H1 (cell line): Measurements from ENCODE around the gene ITPK1. TPM values are rescaled to one million over a fixed set of nuclear protein-coding genes. Genes with fewer than 3 reads are reported as not detected.

Experiments
- CTCF ChIA-PET: fragments of 300-600 bp; sonication (Branson Sonifier 250); formaldehyde crosslinking; loops from one replicate; lab custom pipeline; 2021; ENCODE audit not compliant: partially characterized antibody; lab: Charles Lee
- POLR2A ChIA-PET: fragments of 300-600 bp; sonication (Branson Sonifier 250); formaldehyde crosslinking; loops from one replicate; lab custom pipeline; 2021; ENCODE audit warnings: inconsistent platforms; ENCODE audit not compliant: partially characterized antibody; lab: Charles Lee
- DNase-seq, 2 experiments: peaks; one replicate each; pipeline versions ENCODE4 v3.0.0 to v3.0.0-alpha.2; 2010 to 2022; ENCODE audit warnings: low spot score in 2 of 2, low read depth in 1 of 2, mixed read lengths in 1 of 2
- FAIRE-seq: peaks from 2 replicates; lab custom pipeline; 2011; peaks lifted over from hg19 to GRCh38; lab: Jason Lieb, UNC
- H2AFZ ChIP-seq: 2 replicates; pipeline ENCODE4 v1.8.1; 2012; ENCODE audit warnings: low read length, inconsistent platforms
- H2AK5ac ChIP-seq: 2 replicates; pipeline ENCODE4 v1.6.1; 2013; ENCODE audit warnings: low read depth, low read length
- H2BK120ac ChIP-seq: replicated peaks from 2 replicates; pipeline ENCODE3; 2013; ENCODE audit warnings: low read depth, low read length, inconsistent platforms
- H2BK12ac ChIP-seq: 2 replicates; pipeline ENCODE4 v1.6.1; 2013; ENCODE audit warnings: low read depth, low read length
- H2BK15ac ChIP-seq: 2 replicates; pipeline ENCODE4 v1.6.1; 2013; ENCODE audit warnings: low read length
- H2BK20ac ChIP-seq: 2 replicates; pipeline ENCODE4 v1.6.1; 2013; ENCODE audit warnings: low read length
- H2BK5ac ChIP-seq: 2 replicates; pipeline ENCODE4 v1.6.1; 2013; ENCODE audit warnings: low read depth, low read length
- H3K14ac ChIP-seq: 2 replicates; pipeline ENCODE4 v1.6.1; 2013; ENCODE audit warnings: inconsistent platforms; ENCODE audit not compliant: insufficient read length
- H3K18ac ChIP-seq: 2 replicates; pipeline ENCODE4 v1.6.1; 2013; ENCODE audit warnings: low read length; ENCODE audit errors: extremely low read depth
- H3K23ac ChIP-seq: 2 replicates; pipeline ENCODE4 v1.6.1; 2013; ENCODE audit warnings: inconsistent platforms; ENCODE audit not compliant: insufficient read length
- H3K23me2 ChIP-seq: 2 replicates; pipeline ENCODE4 v1.6.1; 2013; ENCODE audit warnings: low read depth, low read length
- H3K27ac ChIP-seq: 2 replicates; pipeline ENCODE4 v1.6.1; 2011; ENCODE audit warnings: low read depth, low read length, inconsistent platforms
- H3K27me3 ChIP-seq, 4 experiments: replicated peaks in 1 of 4; 1 replicate in 1 of 4; 2 replicates in 3 of 4; pipeline versions ENCODE4 v1.6.1 to v1.8.1; 2011 to 2013; ENCODE audit warnings: low read length in 3 of 4, mild to moderate bottlenecking in 3 of 4, inconsistent platforms in 2 of 4, mixed read lengths in 2 of 4, moderate library complexity in 1 of 4; ENCODE audit not compliant: control insufficient read depth in 3 of 4, insufficient read depth in 3 of 4; ENCODE audit errors: extremely low read depth in 1 of 4
- H3K36me3 ChIP-seq, 4 experiments: 2 replicates each; pipeline versions ENCODE4 v1.6.1 to v1.8.1; 2011 to 2013; ENCODE audit warnings: mild to moderate bottlenecking in 4 of 4, low read length in 3 of 4, moderate library complexity in 2 of 4, control low read depth in 1 of 4, inconsistent platforms in 1 of 4; ENCODE audit not compliant: insufficient read depth in 4 of 4, control insufficient read depth in 2 of 4
- H3K4ac ChIP-seq: replicated peaks from 2 replicates; pipeline ENCODE3; 2013; ENCODE audit warnings: low read length, low read depth, mixed read lengths, inconsistent platforms; ENCODE audit not compliant: insufficient read length
- H3K4me1 ChIP-seq, 4 experiments: replicated peaks in 1 of 4; 1 replicate in 1 of 4; 2 replicates in 3 of 4; pipeline versions ENCODE4 v1.6.1 to v1.8.1; 2011 to 2013; ENCODE audit warnings: low read length in 3 of 4, inconsistent platforms in 2 of 4, mixed read lengths in 1 of 4; ENCODE audit not compliant: insufficient read depth in 4 of 4, control insufficient read depth in 3 of 4
- H3K4me2 ChIP-seq, 2 experiments: 2 replicates each; pipeline versions ENCODE4 v1.6.1 to v1.8.1; 2011 to 2013; ENCODE audit warnings: low read depth in 2 of 2, low read length in 2 of 2, control low read depth in 1 of 2, inconsistent platforms in 1 of 2, mild to moderate bottlenecking in 1 of 2; ENCODE audit not compliant: insufficient read depth in 1 of 2
- H3K4me3 ChIP-seq, 4 experiments: fragments of 200-600, 300-600 bp in 1 of 4; sonication (generic), shearing (Covaris generic), sonication (Bioruptor Twin) in 1 of 4; 2 replicates each; pipeline versions ENCODE4 v1.5.1 to v1.8.1; 2011 to 2016; ENCODE audit warnings: low read length in 4 of 4, low read depth in 3 of 4, control low read depth in 2 of 4, inconsistent platforms in 2 of 4, mild to moderate bottlenecking in 2 of 4, mixed read lengths in 1 of 4, moderate library complexity in 1 of 4; ENCODE audit not compliant: insufficient read depth in 2 of 4; ENCODE audit errors: extremely low read depth in 1 of 4
- H3K56ac ChIP-seq: replicated peaks from 2 replicates; pipeline ENCODE3; 2013; ENCODE audit warnings: low read depth, mild to moderate bottlenecking, mixed read lengths, low read length, inconsistent platforms; ENCODE audit not compliant: insufficient read length
- H3K79me1 ChIP-seq: 2 replicates; pipeline ENCODE4 v1.6.1; 2013; ENCODE audit warnings: low read depth, low read length, control low read depth
- H3K79me2 ChIP-seq, 2 experiments: 2 replicates each; pipeline versions ENCODE4 v1.6.1 to v1.8.1; 2012 to 2013; ENCODE audit warnings: low read length in 2 of 2, mild to moderate bottlenecking in 2 of 2, inconsistent platforms in 1 of 2; ENCODE audit not compliant: insufficient read depth in 2 of 2, control insufficient read depth in 1 of 2
- H3K9ac ChIP-seq, 4 experiments: replicated peaks in 1 of 4; 1 replicate in 1 of 4; 2 replicates in 3 of 4; pipeline versions ENCODE4 v1.6.1 to v1.8.1; 2011 to 2013; ENCODE audit warnings: low read depth in 3 of 4, low read length in 3 of 4, control low read depth in 2 of 4, mild to moderate bottlenecking in 2 of 4, moderate library complexity in 2 of 4, inconsistent platforms in 1 of 4; ENCODE audit errors: extremely low read depth in 1 of 4
- H3K9me3 ChIP-seq, 2 experiments: 2 replicates each; pipeline versions ENCODE4 v1.6.1 to v1.8.1; 2012 to 2013; ENCODE audit warnings: mild to moderate bottlenecking in 2 of 2, moderate library complexity in 2 of 2, control low read depth in 1 of 2, inconsistent platforms in 1 of 2, low read depth in 1 of 2, low read length in 1 of 2, mixed read lengths in 1 of 2; ENCODE audit not compliant: insufficient read depth in 2 of 2
- H4K20me1 ChIP-seq, 2 experiments: replicated peaks in 1 of 2; 2 replicates each; pipeline versions ENCODE3 to v1.8.1; 2011 to 2013; ENCODE audit warnings: inconsistent platforms in 2 of 2, low read length in 2 of 2, mild to moderate bottlenecking in 1 of 2; ENCODE audit not compliant: insufficient read depth in 2 of 2, control insufficient read depth in 1 of 2
- H4K5ac ChIP-seq: 2 replicates; pipeline ENCODE4 v1.6.1; 2013; ENCODE audit warnings: low read length, low read depth, mixed read lengths, inconsistent platforms; ENCODE audit not compliant: insufficient read length
- H4K8ac ChIP-seq: 2 replicates; pipeline ENCODE4 v1.8.0; 2013; ENCODE audit warnings: mild to moderate bottlenecking, moderate library complexity, low read length, inconsistent platforms; ENCODE audit not compliant: insufficient read depth; ENCODE audit errors: extremely low read depth
- H4K91ac ChIP-seq: replicated peaks from 2 replicates; pipeline ENCODE3; 2013; ENCODE audit warnings: low read length, mixed read lengths, inconsistent platforms; ENCODE audit not compliant: insufficient read length
- BCL11A ChIP-seq, 2 experiments: IDR thresholded peaks; one replicate each; pipeline ENCODE4 v1.6.1; 2011; ENCODE audit warnings: low read depth in 2 of 2, low read length in 2 of 2, mild to moderate bottlenecking in 2 of 2
- CREB1 ChIP-seq: IDR thresholded peaks from 2 replicates; pipeline ENCODE4 v1.6.1; 2012; ENCODE audit warnings: inconsistent platforms
- EGR1 ChIP-seq: IDR thresholded peaks from 2 replicates; pipeline ENCODE4 v1.6.1; 2011; ENCODE audit warnings: low read depth, low read length, borderline replicate concordance
- KDM4A ChIP-seq: IDR thresholded peaks from one replicate; pipeline ENCODE4 v1.7.1; 2012; ENCODE audit warnings: low read depth, mild to moderate bottlenecking, moderate library complexity, low read length, inconsistent platforms; ENCODE audit not compliant: severe bottlenecking
- KDM5A ChIP-seq: fragments of 200-600 bp; IDR thresholded peaks from 2 replicates; pipeline ENCODE4 v1.7.1; 2012; ENCODE audit warnings: mild to moderate bottlenecking, low read length, inconsistent platforms, mixed read lengths
- NANOG ChIP-seq: IDR thresholded peaks from 2 replicates; pipeline ENCODE4 v1.6.1; 2011; ENCODE audit warnings: low read length, low read depth, mild to moderate bottlenecking, inconsistent platforms; ENCODE audit not compliant: insufficient read depth, poor library complexity, severe bottlenecking
- POLR2AphosphoS5 ChIP-seq: IDR thresholded peaks from 2 replicates; pipeline ENCODE4 v1.6.1; 2011; ENCODE audit warnings: low read depth, low read length
- POU5F1 ChIP-seq: IDR thresholded peaks from 2 replicates; pipeline ENCODE4 v1.6.1; 2011; ENCODE audit warnings: low read depth, mild to moderate bottlenecking, low read length, moderate library complexity
- RNF2 ChIP-seq: fragments of 200-900, 300-1000 bp; sonication (generic); IDR thresholded peaks from 2 replicates; pipeline ENCODE4 v1.7.1; 2016; ENCODE audit warnings: borderline replicate concordance, low read depth, mild to moderate bottlenecking, antibody characterized with exemption, low read length; ENCODE audit not compliant: poor library complexity, severe bottlenecking; ENCODE audit errors: missing control alignments
- SIN3A ChIP-seq, 2 experiments: IDR thresholded peaks in 1 of 2; conservative IDR thresholded peaks in 1 of 2; 2 replicates each; pipeline ENCODE4 v1.6.1; 2011 to 2012; ENCODE audit warnings: low read length in 2 of 2, improper control_type of control experiment in 1 of 2, low read depth in 1 of 2, mild to moderate bottlenecking in 1 of 2
- SP1 ChIP-seq: IDR thresholded peaks from 2 replicates; pipeline ENCODE4 v1.6.1; 2011; ENCODE audit warnings: low read depth, low read length
- SRF ChIP-seq: IDR thresholded peaks from 2 replicates; pipeline ENCODE4 v1.6.1; 2011; ENCODE audit warnings: mild to moderate bottlenecking, low read depth, low read length, moderate library complexity
- YY1 ChIP-seq: IDR thresholded peaks from 2 replicates; pipeline ENCODE4 v1.6.1; 2011; ENCODE audit warnings: low read depth, mild to moderate bottlenecking, low read length
- WGBS, 2 experiments: shearing (Covaris generic) in 1 of 2; methylation state at CpG; one replicate each; pipeline versions ENCODE4 v1.1.6 to v1.1.7; 2013 to 2015; ENCODE audit warnings: low lambda C conversion rate in 2 of 2, mixed read lengths in 2 of 2, inconsistent platforms in 1 of 2, low coverage in 1 of 2, missing lambda C conversion rate in 1 of 2; ENCODE audit not compliant: insufficient replicate concordance in 2 of 2, insufficient coverage in 1 of 2, insufficient read length in 1 of 2; ENCODE audit errors: extremely low coverage in 1 of 2, missing lambda C conversion rate in 1 of 2; 5-methylcytosine and 5-hydroxymethylcytosine counted together
- polyA plus RNA-seq, 7 experiments: library from polyadenylated mRNA; depleted of rRNA in 3 of 7; stranded (reverse) in 5 of 7; unstranded in 2 of 7; fragments of >200 nt in 5 of 7; fragments of 200-250 nt in 2 of 7; gene quantifications; 1 replicate in 5 of 7; 2 replicates in 1 of 7; 4 replicates in 1 of 7; pipeline versions ENCODE4 v1.2.1 to v1.2.3, GENCODE V29; 2011 to 2013; ENCODE audit warnings: missing spikeins in 2 of 7, mixed read lengths in 2 of 7
- total RNA-seq: library from RNA; stranded (reverse); fragmentation: NEBNext Ultra II Directional; extraction: Animal tissue kit (Norgen Biotek cat#: 25700); gene quantifications from 2 replicates; pipeline ENCODE4 v1.2.1, GENCODE V29; 2021
- TF ChIP-seq, protein P1 (sequence below): IDR thresholded peaks from 2 replicates; pipeline ENCODE4 v1.6.1; 2012; ENCODE audit warnings: inconsistent platforms

ITPK1 gene
- total and polyA plus RNA-seq, 2 of the 8 experiments (the other 6 are each of a cell fraction or from before 2014, with no cell fraction given) = 108 to 143 TPM

DNA sequence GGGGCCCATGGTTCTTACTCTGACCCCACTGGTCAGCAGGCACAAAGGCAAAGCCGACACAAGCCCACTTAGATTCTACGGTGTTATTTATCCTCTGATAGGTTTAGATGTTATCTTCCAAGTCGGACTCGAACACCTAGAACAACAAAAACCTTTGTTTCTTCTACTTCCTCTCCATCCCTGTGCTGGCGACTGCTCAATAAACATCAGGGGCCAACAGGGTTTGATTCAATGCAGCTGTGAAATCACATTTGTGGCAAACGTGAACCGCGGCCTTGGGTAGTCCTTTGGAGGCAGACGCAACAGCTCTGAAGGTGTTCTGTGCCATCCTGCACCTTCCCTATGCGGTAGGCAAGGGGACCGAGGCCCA, 105.6 kb downstream of the ITPK1 start:
- H3K23ac ChIP-seq = no peak overlapping the region
- no peaks in the 10 kb centered on the region for H3K23me2 ChIP-seq
- no peak overlapping the region for H3K14ac ChIP-seq
- H4K5ac ChIP-seq = no peak overlapping the region
- ChIA-PET CTCF (interaction anchor here (0.7 to 2.0 kb wide), 3 partner anchors 9 to 101 kb away, joined by 3 to 4 read pairs (median 4); no protein-coding TSS in a partner anchor), POLR2A (no interaction called here)
- no peak overlapping the region for H3K4me3 ChIP-seq
- H2AFZ ChIP-seq = no peak overlapping the region
- peaks cover 0 to 10% (median 4%) of the 10 kb centered on the region in 4 experiments; a peak in 4 of 7 replicates for H3K4me1 ChIP-seq
- no peak overlapping the region for H3K56ac ChIP-seq
- no peak overlapping the region for H3K9ac ChIP-seq
- H4K91ac ChIP-seq = no peak overlapping the region
- DNase-seq = no peak
- peak overlapping the region; percentile 35; the same call in 1 of the 2 replicates for H4K8ac ChIP-seq
- no peaks in the 10 kb centered on the region for H3K9me3 ChIP-seq
- no peak overlapping the region for H2BK20ac ChIP-seq
- no peak overlapping the region for H3K4ac ChIP-seq
- no peak overlapping the region for H2AK5ac ChIP-seq
- H3K36me3 ChIP-seq = peaks cover 0 to 4% (median 0%) of the 10 kb centered on the region in 4 experiments; a peak in 2 of 8 replicates
- no peak overlapping the region; the same call in 1 of the 2 replicates for H2BK5ac ChIP-seq
- FAIRE-seq = no peak
- no peak overlapping the region for H2BK120ac ChIP-seq
- H2BK15ac ChIP-seq = no peak overlapping the region
- peaks cover 20 to 27% of the 10 kb centered on the region in 2 experiments for H4K20me1 ChIP-seq
- H3K18ac ChIP-seq = no peak overlapping the region
- H3K27me3 ChIP-seq = no peaks in the 10 kb centered on the region
- peaks cover 0 to 67% of the 10 kb centered on the region in 2 experiments; a peak in 2 of 4 replicates for H3K79me2 ChIP-seq
- H3K79me1 ChIP-seq = peaks cover 15% of the 10 kb centered on the region
- 93% methylated on average over 11 of the region's 11 CpGs; no CpG with 5 or more reads in 1 of the 2 experiments for WGBS, 2 experiments
- H2BK12ac ChIP-seq = no peak overlapping the region
- no peak overlapping the region for H3K4me2 ChIP-seq
- H3K27ac ChIP-seq = no peak overlapping the region
- TF ChIP-seq SP1 (no peak), BCL11A (IDR thresholded peaks at IDR 0.05; ENCODE audit: low read depth in 2 of 2, low read length in 2 of 2) (no peak), POLR2AphosphoS5 (no peak), RNF2 (no peak), YY1 (no peak), KDM5A (no peak), KDM4A (no peak), EGR1 (no peak), NANOG (no peak), CREB1 (no peak), POU5F1 (no peak), SRF (no peak), SIN3A (conservative IDR thresholded peaks at IDR 0.05 in 1 of 2, IDR thresholded peaks at IDR 0.05 in 1 of 2; ENCODE audit: low read depth in 1 of 2, low read length in 2 of 2) (no peak)
- TF ChIP-seq, protein P1, sequence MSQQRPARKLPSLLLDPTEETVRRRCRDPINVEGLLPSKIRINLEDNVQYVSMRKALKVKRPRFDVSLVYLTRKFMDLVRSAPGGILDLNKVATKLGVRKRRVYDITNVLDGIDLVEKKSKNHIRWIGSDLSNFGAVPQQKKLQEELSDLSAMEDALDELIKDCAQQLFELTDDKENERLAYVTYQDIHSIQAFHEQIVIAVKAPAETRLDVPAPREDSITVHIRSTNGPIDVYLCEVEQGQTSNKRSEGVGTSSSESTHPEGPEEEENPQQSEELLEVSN = no peak
